Cardiac muscle cell (in vitro differentiated cells and primary cell): Measurements from ENCODE around the gene SPC24. TPM values are rescaled to one million over a fixed set of nuclear protein-coding genes. Genes with fewer than 3 reads are reported as not detected.
"Not testable (repeated sequence)": the region's sequence is repeated elsewhere in the genome, so short reads cannot be mapped to it uniquely, and the experiment has no call there.

Experiments used
- DNase-seq, 2 donors: peaks; one replicate each; pipeline versions ENCODE4 v3.0.0 to v3.0.0-alpha.2; 2010 to 2017; ENCODE audit warnings: low read depth in 1 of 2, low spot score in 1 of 2
- H3K27ac ChIP-seq: fragments of 200-600 bp; sonication (generic); 2 replicates; pipeline ENCODE4 v1.5.1; 2016
- H3K27me3 ChIP-seq: fragments of 200-600 bp; sonication (generic); 2 replicates; pipeline ENCODE4 v1.6.0; 2016; ENCODE audit warnings: control low read depth
- H3K36me3 ChIP-seq: fragments of 200-600 bp; sonication (generic); 2 replicates; pipeline ENCODE4 v1.5.1; 2016; ENCODE audit warnings: control low read depth
- H3K4me1 ChIP-seq: fragments of 200-600 bp; sonication (generic); 2 replicates; pipeline ENCODE4 v1.8.1; 2017; ENCODE audit warnings: low read depth, mild to moderate bottlenecking, mixed run types
- H3K4me3 ChIP-seq: fragments of 200-600 bp; sonication (generic); 2 replicates; pipeline ENCODE4 v1.5.1; 2016; ENCODE audit warnings: mild to moderate bottlenecking
- H3K9me3 ChIP-seq: fragments of 200-600 bp; sonication (generic); 2 replicates; pipeline ENCODE4 v1.5.1; 2017; ENCODE audit warnings: low read depth, mild to moderate bottlenecking, control low read depth
- CTCF ChIP-seq: IDR thresholded peaks from 2 replicates; pipeline ENCODE4 v1.5.1; 2012; ENCODE audit warnings: low read depth, mild to moderate bottlenecking, low read length
- polyA plus RNA-seq: library from polyadenylated mRNA; unstranded; fragments of >200 nt; fragmentation: Nextera tagmentation; extraction: Ambion mirVana; gene quantifications from 2 replicates; pipeline ENCODE4 v1.2.1, GENCODE V29; 2016
- total RNA-seq: library from RNA; depleted of rRNA; stranded (reverse); fragments of >200 nt; gene quantifications from 2 replicates; pipeline ENCODE4 v1.2.3, GENCODE V29; 2016

SPC24 gene
- total and polyA plus RNA-seq, 2 experiments from 2014 or later: 7.1 to 127 TPM

GRCh38 chr19:11098861-11099260, 56.7 kb downstream of the SPC24 start:
- no peaks in the 10 kb centered on the region for H3K4me1 ChIP-seq
- TF ChIP-seq CTCF: no peak
- H3K4me3 ChIP-seq: no peak overlapping the region
- peaks cover 56% of the 10 kb centered on the region for H3K36me3 ChIP-seq
- no peaks in the 10 kb centered on the region for H3K27me3 ChIP-seq
- H3K9me3 ChIP-seq: no peaks in the 10 kb centered on the region
- H3K27ac ChIP-seq: no peak overlapping the region
- no peak for DNase-seq

GRCh38 chr19:11098327-11098726, 57.3 kb downstream of the SPC24 start:
- no peak for DNase-seq
- Histone ChIP-seq H3K27me3 (no peaks in the 10 kb centered on the region), H3K27ac (no peak overlapping the region), H3K4me3 (no peak overlapping the region), H3K36me3 (peaks cover 52% of the 10 kb centered on the region), H3K9me3 (no peaks in the 10 kb centered on the region), H3K4me1 (no peaks in the 10 kb centered on the region)
- TF ChIP-seq CTCF: no peak

DNA sequence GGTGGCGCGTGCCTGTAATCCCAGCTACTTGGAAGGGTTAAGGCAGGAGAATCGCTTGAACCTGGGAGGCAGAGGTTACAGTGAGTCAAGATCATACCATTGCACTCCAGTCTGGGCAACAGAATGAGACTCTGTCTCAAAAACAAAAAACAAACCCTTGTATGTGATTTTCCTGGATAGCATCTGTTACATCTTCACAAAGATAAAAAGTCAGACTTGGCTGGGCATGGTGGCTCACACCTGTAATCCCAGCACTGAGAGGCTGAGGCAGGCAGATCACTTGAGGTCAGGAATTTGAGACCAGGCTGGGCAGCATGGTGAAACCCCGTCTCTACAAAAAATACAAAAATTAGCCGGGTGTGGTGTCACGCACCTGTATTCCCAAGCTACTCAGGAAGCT, 58.2 kb downstream of the SPC24 start:
- H3K27ac ChIP-seq, H3K4me1 ChIP-seq, H3K27me3 ChIP-seq, H3K9me3 ChIP-seq, H3K4me3 ChIP-seq, DNase-seq: not testable (repeated sequence)
- peaks cover 42% of the 10 kb centered on the region for H3K36me3 ChIP-seq

DNA sequence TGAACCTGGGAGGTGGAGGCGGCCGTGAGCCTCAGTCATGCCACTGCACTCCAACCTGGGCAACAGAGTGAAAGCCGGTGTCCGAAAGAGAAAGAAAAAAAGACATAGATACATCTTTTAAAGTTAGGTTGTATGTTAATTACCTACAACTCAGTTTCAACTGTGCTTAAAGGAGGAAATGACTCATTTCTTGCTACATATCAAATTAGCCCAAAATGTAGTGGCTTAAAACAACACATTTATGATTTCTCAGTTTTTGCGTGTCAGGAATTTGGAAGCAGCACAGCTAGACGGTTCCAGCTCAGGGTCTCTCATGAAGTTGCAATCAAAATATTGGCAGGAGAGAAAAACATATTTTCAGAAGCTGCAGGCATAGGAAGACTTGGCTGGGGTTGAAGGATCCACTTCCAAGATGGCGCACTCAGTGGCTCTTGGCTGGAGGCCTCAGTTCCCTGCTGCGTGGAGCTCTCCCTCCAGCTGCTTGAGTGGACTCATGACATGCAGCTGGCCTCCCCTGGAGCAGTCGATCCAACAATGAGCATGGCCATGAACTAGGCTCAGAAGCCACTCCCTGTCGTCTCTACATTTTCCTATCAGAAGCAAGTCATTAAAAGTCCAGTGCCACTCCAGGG, 59.3 kb downstream of the SPC24 start:
- peaks cover 12% of the 10 kb centered on the region for H3K4me1 ChIP-seq
- H3K36me3 ChIP-seq: peaks cover 36% of the 10 kb centered on the region
- no peaks in the 10 kb centered on the region for H3K27me3 ChIP-seq
- H3K9me3 ChIP-seq: no peaks in the 10 kb centered on the region
- DNase-seq: peak in 1 of 2 donors; percentile 85
- TF ChIP-seq CTCF: no peak
- no peak overlapping the region for H3K4me3 ChIP-seq
- peak overlapping the region; percentile 68 for H3K27ac ChIP-seq

Other genes with a start within 250 kb of the SPC24 start
- 67.2 and 69.9 TPM in 2 replicates for gene YIPF2, start 227.1 kb downstream of the SPC24 start, total RNA-seq
- 32.9 and 38.9 TPM in 2 replicates for gene YIPF2, start 227.1 kb downstream of the SPC24 start, polyA plus RNA-seq
- gene TIMM29, start 227.0 kb downstream of the SPC24 start, total RNA-seq: 52.2 and 54.5 TPM in 2 replicates
- gene TIMM29, start 227.0 kb downstream of the SPC24 start, polyA plus RNA-seq: 31.3 and 41.7 TPM in 2 replicates
- 135 and 212 TPM in 2 replicates for gene SMARCA4, start 194.8 kb downstream of the SPC24 start, total RNA-seq
- gene SMARCA4, start 194.8 kb downstream of the SPC24 start, polyA plus RNA-seq: 178 and 181 TPM in 2 replicates
- 98.6 and 120 TPM in 2 replicates for gene LDLR, start 66.3 kb downstream of the SPC24 start, total RNA-seq
- 57.8 and 107 TPM in 2 replicates for gene LDLR, start 66.3 kb downstream of the SPC24 start, polyA plus RNA-seq
- 73.0 and 106 TPM in 2 replicates for gene KANK2, start 41.8 kb upstream of the SPC24 start, total RNA-seq
- gene KANK2, start 41.8 kb upstream of the SPC24 start, polyA plus RNA-seq: 38.9 and 43.9 TPM in 2 replicates
- gene ANGPTL8, start 83.8 kb upstream of the SPC24 start, total RNA-seq: 1.5 TPM in 1 of 2 replicates, not detected in the other
- 0.71 and 1.7 TPM in 2 replicates for gene ANGPTL8, start 83.8 kb upstream of the SPC24 start, polyA plus RNA-seq
- gene DOCK6, start 106.7 kb upstream of the SPC24 start, total RNA-seq: 9.1 and 75.6 TPM in 2 replicates
- gene DOCK6, start 106.7 kb upstream of the SPC24 start, polyA plus RNA-seq: 12.2 and 21.5 TPM in 2 replicates
- gene TSPAN16, start 140.4 kb upstream of the SPC24 start, total RNA-seq: not detected in 2 replicates
- gene TSPAN16, start 140.4 kb upstream of the SPC24 start, polyA plus RNA-seq: not detected in 2 replicates
- gene RAB3D, start 183.9 kb upstream of the SPC24 start, total RNA-seq: 14.6 and 19.1 TPM in 2 replicates
- gene RAB3D, start 183.9 kb upstream of the SPC24 start, polyA plus RNA-seq: 10.2 and 10.8 TPM in 2 replicates
- 137 and 250 TPM in 2 replicates for gene TMEM205, start 190.5 kb upstream of the SPC24 start, total RNA-seq
- 110 and 154 TPM in 2 replicates for gene TMEM205, start 190.5 kb upstream of the SPC24 start, polyA plus RNA-seq
- gene CCDC159, start 190.7 kb upstream of the SPC24 start, total RNA-seq: 3.8 and 9.3 TPM in 2 replicates
- 8.7 and 9.7 TPM in 2 replicates for gene CCDC159, start 190.7 kb upstream of the SPC24 start, polyA plus RNA-seq
- gene PLPPR2, start 199.7 kb upstream of the SPC24 start, total RNA-seq: 7.3 and 13.4 TPM in 2 replicates
- gene PLPPR2, start 199.7 kb upstream of the SPC24 start, polyA plus RNA-seq: 14.9 and 15.6 TPM in 2 replicates
- gene SWSAP1, start 218.9 kb upstream of the SPC24 start, total RNA-seq: 2.1 and 5.4 TPM in 2 replicates
- 7.2 and 7.5 TPM in 2 replicates for gene SWSAP1, start 218.9 kb upstream of the SPC24 start, polyA plus RNA-seq
- gene EPOR, start 228.5 kb upstream of the SPC24 start, total RNA-seq: 47.1 and 53.7 TPM in 2 replicates
- gene EPOR, start 228.5 kb upstream of the SPC24 start, polyA plus RNA-seq: 46.8 and 54.0 TPM in 2 replicates